A673 (cell line): Measurements from ENCODE around the gene PLAC1.

Experiments
- EZH2 ChIP-seq: fragments of 200-600 bp; sonication (generic); IDR thresholded peaks from 2 replicates; pipeline ENCODE4 v1.6.1; 2017; ENCODE audit warnings: borderline replicate concordance, low read depth, mild to moderate bottlenecking, mixed read lengths, antibody characterized with exemption, low read length; ENCODE audit not compliant: poor library complexity, severe bottlenecking
- TF ChIP-seq, protein P1 (sequence below): fragments of 300-800, 200-600 bp; sonication (generic); conservative IDR thresholded peaks from 2 replicates; pipeline ENCODE4 v1.5.1; 2017; ENCODE audit warnings: low read depth, mild to moderate bottlenecking, antibody characterized with exemption, low read length, moderate library complexity, mixed read lengths

DNA sequence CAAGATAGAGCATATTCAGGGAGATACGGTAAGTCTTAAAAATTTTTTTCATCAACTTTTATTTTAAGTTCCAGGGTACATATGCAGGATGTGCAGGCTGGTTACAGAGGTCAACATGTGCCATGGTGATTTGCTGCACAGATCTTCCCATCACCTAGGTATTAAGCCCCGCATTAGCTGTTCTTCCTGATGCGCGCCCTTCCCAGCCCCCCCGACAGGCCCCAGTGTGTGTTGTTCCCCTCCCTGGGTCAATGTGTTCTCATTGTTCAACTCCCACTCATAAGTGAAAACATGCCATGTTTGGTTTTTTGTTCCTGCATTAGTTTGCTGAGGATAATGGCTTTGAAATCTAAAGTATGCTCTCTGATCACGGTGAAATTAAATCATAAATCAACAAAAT is 134.1 kb downstream of the PLAC1 start:
- TF ChIP-seq, protein P1, sequence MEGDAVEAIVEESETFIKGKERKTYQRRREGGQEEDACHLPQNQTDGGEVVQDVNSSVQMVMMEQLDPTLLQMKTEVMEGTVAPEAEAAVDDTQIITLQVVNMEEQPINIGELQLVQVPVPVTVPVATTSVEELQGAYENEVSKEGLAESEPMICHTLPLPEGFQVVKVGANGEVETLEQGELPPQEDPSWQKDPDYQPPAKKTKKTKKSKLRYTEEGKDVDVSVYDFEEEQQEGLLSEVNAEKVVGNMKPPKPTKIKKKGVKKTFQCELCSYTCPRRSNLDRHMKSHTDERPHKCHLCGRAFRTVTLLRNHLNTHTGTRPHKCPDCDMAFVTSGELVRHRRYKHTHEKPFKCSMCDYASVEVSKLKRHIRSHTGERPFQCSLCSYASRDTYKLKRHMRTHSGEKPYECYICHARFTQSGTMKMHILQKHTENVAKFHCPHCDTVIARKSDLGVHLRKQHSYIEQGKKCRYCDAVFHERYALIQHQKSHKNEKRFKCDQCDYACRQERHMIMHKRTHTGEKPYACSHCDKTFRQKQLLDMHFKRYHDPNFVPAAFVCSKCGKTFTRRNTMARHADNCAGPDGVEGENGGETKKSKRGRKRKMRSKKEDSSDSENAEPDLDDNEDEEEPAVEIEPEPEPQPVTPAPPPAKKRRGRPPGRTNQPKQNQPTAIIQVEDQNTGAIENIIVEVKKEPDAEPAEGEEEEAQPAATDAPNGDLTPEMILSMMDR, result no peak
- no peak for TF ChIP-seq EZH2
